ENCODE measurements around the gene HHAT.

Gene HHAT

DNA sequence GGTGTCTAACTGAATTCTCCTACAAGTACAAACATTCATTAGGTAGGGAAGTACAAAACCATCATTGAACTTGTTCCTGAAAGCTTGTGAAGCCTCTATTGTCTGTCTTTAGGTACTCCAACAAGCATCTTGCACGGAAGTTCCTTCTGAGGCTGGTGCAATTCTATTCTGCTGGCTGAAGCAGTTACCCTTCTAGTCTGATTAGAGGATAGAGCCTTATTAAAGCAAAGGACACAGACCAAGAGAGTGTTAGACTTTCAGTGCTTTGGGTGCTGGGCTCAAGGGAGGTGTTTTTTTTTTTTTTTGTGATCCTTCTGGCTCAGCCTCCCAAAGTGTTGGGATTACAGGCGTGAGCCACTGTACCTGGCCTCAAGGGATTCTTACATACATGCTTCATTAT, 43.8 kb downstream of the HHAT start:
- Histone ChIP-seq H3K27ac (ENCODE audit: low read depth, low read length, severe bottlenecking) (no peak overlapping the region), H3K9me3 (ENCODE audit: control insufficient read depth, low read length) (no peaks in the 10 kb centered on the region), H3K4me1 (ENCODE audit: control insufficient read depth, insufficient read depth, low read length, poor library complexity, severe bottlenecking) (no peaks in the 10 kb centered on the region), H3K36me3 (ENCODE audit: control insufficient read depth, insufficient read depth, low read length) (no peaks in the 10 kb centered on the region), H3K4me3 (ENCODE audit: extremely low read depth, insufficient read depth, low read length, poor library complexity, severe bottlenecking) (no peak overlapping the region)
- WGBS, 2 experiments (ENCODE audit: insufficient coverage in 2 of 2): 75 to 77% methylated on average over 2 of the region's 2 CpGs

DNA sequence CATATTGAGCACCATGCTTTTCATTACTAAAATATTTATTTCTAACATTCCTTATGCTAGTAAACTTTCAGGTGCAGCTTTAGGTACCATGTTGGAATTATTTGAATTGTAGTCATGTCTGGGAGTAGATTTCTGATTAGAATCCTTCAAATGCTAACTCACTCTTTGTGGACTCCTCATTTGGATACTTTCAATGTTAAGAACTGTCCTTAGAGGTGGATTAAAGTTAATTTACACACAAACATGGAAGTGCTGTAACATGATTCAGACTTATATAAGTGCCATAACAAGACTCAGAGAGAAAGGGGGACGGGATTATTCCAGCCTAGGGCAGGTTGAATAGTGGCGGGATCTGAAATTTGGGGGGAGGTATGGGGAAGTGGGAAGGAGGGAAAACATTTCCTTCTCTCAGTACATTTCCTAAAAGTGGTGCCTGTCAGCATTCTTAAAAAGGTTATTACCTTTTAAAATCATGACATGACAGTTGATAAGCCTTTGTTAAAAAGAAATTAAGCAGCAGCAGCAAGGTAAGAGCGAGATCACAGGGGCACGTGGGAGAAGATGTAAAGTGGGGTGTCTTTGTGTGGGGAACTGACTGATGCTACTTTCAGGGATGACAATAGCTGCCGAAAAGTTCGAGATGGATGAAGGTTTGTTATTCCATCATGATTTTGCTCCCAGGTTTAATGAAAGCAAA, 44.4 kb downstream of the HHAT start:
- WGBS, 2 experiments (ENCODE audit: insufficient coverage in 2 of 2): 45 to 49% methylated on average over 5 of the region's 6 CpGs
- Histone ChIP-seq H3K4me3 (ENCODE audit: extremely low read depth, insufficient read depth, low read length, poor library complexity, severe bottlenecking) (no peak overlapping the region), H3K9me3 (ENCODE audit: control insufficient read depth, low read length) (no peaks in the 10 kb centered on the region), H3K36me3 (ENCODE audit: control insufficient read depth, insufficient read depth, low read length) (no peaks in the 10 kb centered on the region), H3K27ac (ENCODE audit: low read depth, low read length, severe bottlenecking) (peak overlapping the region; percentile 99), H3K4me1 (ENCODE audit: control insufficient read depth, insufficient read depth, low read length, poor library complexity, severe bottlenecking) (no peaks in the 10 kb centered on the region)

DNA sequence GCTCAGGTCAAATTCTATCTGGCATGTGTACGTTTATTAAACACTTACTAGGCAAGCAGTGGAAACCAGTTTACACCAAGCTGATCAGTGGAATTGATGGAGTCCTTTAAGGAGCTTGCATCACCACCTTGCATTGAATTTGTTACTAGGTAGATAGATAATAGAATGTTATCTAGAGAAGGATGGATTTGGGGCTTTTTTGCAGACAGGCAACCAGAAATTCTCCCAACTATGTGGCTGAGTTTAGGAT, 44.9 kb downstream of the HHAT start:
- no peaks in the 10 kb centered on the region for H3K4me1 ChIP-seq (ENCODE audit: control insufficient read depth, insufficient read depth, low read length, poor library complexity, severe bottlenecking)
- no peak overlapping the region for H3K4me3 ChIP-seq (ENCODE audit: extremely low read depth, insufficient read depth, low read length, poor library complexity, severe bottlenecking)
- no peaks in the 10 kb centered on the region for H3K36me3 ChIP-seq (ENCODE audit: control insufficient read depth, insufficient read depth, low read length)
- no peaks in the 10 kb centered on the region for H3K9me3 ChIP-seq (ENCODE audit: control insufficient read depth, low read length)
- peak overlapping the region; percentile 99 for H3K27ac ChIP-seq (ENCODE audit: low read depth, low read length, severe bottlenecking)
- WGBS, 2 experiments (ENCODE audit: insufficient coverage in 2 of 2): 60 to 67% methylated on average over 1 of the region's 1 CpG

DNA sequence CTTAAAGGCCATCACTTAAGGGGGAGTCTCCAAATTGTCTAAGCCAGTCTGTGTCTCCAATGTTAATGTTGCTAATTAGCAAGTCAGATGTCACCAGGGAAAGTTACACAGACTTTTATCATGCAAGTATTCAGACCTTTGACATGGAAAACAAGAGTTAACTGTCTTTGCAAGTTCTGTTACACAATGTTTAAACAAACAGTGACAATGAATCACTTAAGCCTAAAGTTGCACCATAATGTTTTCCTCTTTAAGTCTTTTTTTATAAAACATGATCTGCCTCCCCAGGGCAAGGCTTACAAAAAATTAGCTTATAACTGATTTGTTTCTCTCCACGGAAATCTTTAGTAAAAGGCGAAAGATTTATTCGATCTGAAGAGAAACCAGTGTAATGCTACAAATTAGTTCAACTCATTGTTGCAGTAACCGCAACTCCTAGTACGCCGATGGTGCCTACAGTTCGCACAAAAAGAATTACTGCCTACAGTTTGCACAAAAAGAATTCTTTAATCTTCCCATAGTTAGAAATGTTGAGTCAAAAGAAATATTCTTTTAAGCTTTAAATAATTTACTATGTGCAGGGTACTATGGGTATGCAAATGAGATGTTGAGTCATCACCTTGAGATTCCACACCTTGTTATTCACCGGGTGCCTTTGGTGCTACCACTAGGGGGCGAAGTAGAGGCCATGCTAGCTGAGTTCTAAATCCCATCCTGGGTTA, 45.3 kb downstream of the HHAT start:
- no peak overlapping the region for H3K4me3 ChIP-seq (ENCODE audit: extremely low read depth, insufficient read depth, low read length, poor library complexity, severe bottlenecking)
- WGBS, 2 experiments (ENCODE audit: insufficient coverage in 2 of 2): 0 to 5% methylated on average over 4 to 5 of the region's 9 CpGs
- no peaks in the 10 kb centered on the region for H3K36me3 ChIP-seq (ENCODE audit: control insufficient read depth, insufficient read depth, low read length)
- H3K4me1 ChIP-seq (ENCODE audit: control insufficient read depth, insufficient read depth, low read length, poor library complexity, severe bottlenecking): no peaks in the 10 kb centered on the region
- H3K27ac ChIP-seq (ENCODE audit: low read depth, low read length, severe bottlenecking): peak overlapping the region; percentile 99
- no peaks in the 10 kb centered on the region for H3K9me3 ChIP-seq (ENCODE audit: control insufficient read depth, low read length)

DNA sequence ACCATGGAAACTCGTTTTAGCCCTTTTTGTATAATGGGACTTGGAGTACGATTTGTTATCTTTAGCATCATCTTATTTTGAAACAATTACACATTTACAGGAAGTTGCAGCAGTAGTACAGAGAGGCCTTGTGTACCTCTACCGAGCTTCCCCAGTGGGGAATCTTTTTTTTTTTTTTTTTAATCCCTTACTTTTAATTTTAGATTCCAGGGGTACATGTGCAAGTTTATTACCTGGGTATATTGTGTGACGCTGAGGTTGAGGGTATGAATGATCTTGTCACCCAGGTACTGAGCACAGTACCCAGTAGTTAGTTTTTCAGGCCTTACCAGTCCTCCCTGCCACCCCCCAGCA, 45.9 kb downstream of the HHAT start:
- WGBS, 2 experiments (ENCODE audit: insufficient coverage in 2 of 2): 20% methylated on average over 1 of the region's 4 CpGs; no CpG with 5 or more reads in 1 of the 2 experiments
- Histone ChIP-seq H3K27ac (ENCODE audit: low read depth, low read length, severe bottlenecking) (peak overlapping the region; percentile 99), H3K4me3 (ENCODE audit: extremely low read depth, insufficient read depth, low read length, poor library complexity, severe bottlenecking) (no peak overlapping the region), H3K9me3 (ENCODE audit: control insufficient read depth, low read length) (no peaks in the 10 kb centered on the region), H3K4me1 (ENCODE audit: control insufficient read depth, insufficient read depth, low read length, poor library complexity, severe bottlenecking) (no peaks in the 10 kb centered on the region), H3K36me3 (ENCODE audit: control insufficient read depth, insufficient read depth, low read length) (no peaks in the 10 kb centered on the region)

DNA sequence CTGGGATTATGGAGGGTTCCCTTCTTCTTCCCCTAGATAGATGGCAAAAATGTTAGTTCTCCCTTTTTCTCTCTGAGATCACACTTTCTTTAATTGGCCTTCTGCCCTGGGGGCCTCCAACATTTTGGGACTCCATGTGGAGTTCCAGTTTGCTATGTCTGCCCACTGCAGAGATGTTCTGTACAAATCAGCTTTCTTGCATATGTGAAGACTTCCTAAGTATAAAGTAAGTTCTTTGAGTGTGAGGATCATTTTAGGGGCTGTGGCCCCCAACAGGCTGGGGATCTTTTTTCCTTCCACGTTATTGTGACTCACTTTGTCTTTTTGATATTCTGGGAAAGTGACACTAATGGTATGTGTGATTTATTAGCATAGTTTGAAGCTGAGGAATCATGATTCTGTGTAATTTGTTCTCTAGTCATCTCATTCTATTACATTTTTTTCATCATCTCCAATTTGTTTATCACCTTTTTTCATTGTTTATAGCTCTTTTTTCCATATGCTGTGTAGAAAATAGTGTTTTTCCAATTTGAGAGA, 48.2 kb downstream of the HHAT start:
- H3K4me1 ChIP-seq (ENCODE audit: control insufficient read depth, insufficient read depth, low read length, poor library complexity, severe bottlenecking): no peaks in the 10 kb centered on the region
- no peaks in the 10 kb centered on the region for H3K9me3 ChIP-seq (ENCODE audit: control insufficient read depth, low read length)
- no CpG with 5 or more reads among the region's 1 CpG for WGBS, 2 experiments (ENCODE audit: insufficient coverage in 2 of 2)
- no peak overlapping the region for H3K4me3 ChIP-seq (ENCODE audit: extremely low read depth, insufficient read depth, low read length, poor library complexity, severe bottlenecking)
- no peak overlapping the region for H3K27ac ChIP-seq (ENCODE audit: low read depth, low read length, severe bottlenecking)
- no peaks in the 10 kb centered on the region for H3K36me3 ChIP-seq (ENCODE audit: control insufficient read depth, insufficient read depth, low read length)

DNA sequence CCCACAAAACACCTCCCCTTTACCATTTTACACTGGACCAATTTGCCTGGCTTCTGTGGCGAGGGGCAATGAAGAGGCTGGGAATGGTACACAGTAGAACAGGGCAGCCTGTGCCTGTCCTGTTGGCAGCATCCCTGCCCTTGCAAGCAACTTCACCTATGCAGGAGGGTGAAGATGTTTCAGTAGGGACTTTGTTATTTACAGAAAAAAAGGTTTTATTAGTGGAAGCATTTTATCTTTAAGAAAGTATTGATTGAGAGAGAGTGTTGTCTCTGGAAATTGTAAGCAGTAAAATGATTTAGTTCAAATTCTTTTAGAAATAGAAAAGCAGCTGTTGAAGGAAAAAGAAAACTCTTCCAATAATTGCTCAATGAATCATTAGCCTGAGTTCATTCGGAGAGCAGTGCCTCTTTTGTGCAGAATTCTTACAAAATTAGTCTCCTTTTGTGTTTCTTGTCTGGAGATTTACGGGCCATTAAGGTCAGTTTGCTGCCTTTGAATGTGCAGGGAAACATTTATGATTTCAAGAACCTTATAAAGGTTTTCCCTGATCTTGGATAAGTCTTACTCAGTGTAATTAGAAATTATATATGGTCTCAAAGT, 49.1 kb downstream of the HHAT start:
- Histone ChIP-seq H3K4me3 (ENCODE audit: extremely low read depth, insufficient read depth, low read length, poor library complexity, severe bottlenecking) (no peak overlapping the region), H3K4me1 (ENCODE audit: control insufficient read depth, insufficient read depth, low read length, poor library complexity, severe bottlenecking) (no peaks in the 10 kb centered on the region), H3K36me3 (ENCODE audit: control insufficient read depth, insufficient read depth, low read length) (no peaks in the 10 kb centered on the region), H3K27ac (ENCODE audit: low read depth, low read length, severe bottlenecking) (no peak overlapping the region), H3K9me3 (ENCODE audit: control insufficient read depth, low read length) (no peaks in the 10 kb centered on the region)
- WGBS, 2 experiments (ENCODE audit: insufficient coverage in 2 of 2): 83 to 92% methylated on average over 1 to 2 of the region's 3 CpGs

DNA sequence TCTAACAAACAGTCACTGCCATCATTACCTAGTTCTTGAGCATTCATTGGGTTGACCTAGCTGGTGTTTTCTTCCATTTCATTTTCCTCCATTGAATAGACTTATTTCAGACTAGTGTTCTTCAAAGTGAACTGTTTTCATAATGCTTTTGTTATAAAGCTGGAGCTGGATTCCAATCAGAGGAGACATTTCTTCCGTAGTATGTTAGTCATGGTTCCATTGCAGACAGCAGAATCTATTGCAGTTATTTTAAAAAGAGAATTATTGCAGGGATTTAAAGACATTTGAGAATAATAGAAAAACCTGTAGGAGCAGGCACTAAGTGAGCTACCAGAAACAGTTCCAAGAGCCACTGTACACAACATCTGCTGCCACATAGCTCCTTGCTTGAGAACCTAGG, 50.0 kb downstream of the HHAT start:
- Histone ChIP-seq H3K27ac (ENCODE audit: low read depth, low read length, severe bottlenecking) (no peak overlapping the region), H3K4me1 (ENCODE audit: control insufficient read depth, insufficient read depth, low read length, poor library complexity, severe bottlenecking) (no peaks in the 10 kb centered on the region)
- WGBS, 2 experiments (ENCODE audit: insufficient coverage in 2 of 2): 100% methylated on average over 1 of the region's 1 CpG

DNA sequence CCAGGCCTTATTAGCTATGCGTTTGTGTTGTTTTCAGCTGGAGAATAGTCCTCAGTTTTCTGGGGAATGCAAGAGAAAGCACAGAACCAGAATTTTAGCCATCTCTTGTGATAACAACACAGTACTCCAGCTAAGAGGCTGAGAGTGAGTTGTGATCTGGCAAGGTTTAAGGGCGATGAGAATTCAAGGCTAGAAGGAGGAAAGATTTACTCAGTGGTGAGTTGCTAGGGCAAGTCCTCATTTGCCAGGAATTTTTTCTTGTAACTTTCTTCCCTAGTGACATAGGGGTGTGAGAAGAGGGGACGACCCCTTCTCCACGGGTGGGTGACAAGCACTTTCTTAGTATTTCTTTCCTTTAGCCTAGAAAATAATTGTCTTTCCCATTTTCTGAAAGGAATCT, 53.2 kb downstream of the HHAT start:
- Histone ChIP-seq H3K4me3 (ENCODE audit: extremely low read depth, insufficient read depth, low read length, poor library complexity, severe bottlenecking) (no peak overlapping the region), H3K36me3 (ENCODE audit: control insufficient read depth, insufficient read depth, low read length) (no peaks in the 10 kb centered on the region), H3K4me1 (ENCODE audit: control insufficient read depth, insufficient read depth, low read length, poor library complexity, severe bottlenecking) (no peaks in the 10 kb centered on the region), H3K27ac (ENCODE audit: low read depth, low read length, severe bottlenecking) (no peak overlapping the region), H3K9me3 (ENCODE audit: control insufficient read depth, low read length) (no peaks in the 10 kb centered on the region)
- WGBS, 2 experiments (ENCODE audit: insufficient coverage in 2 of 2): 93% methylated on average over 2 of the region's 4 CpGs; no CpG with 5 or more reads in 1 of the 2 experiments

More for the DNA sequence above, 50.0 kb downstream of the HHAT start:
- no peaks in the 10 kb centered on the region for H3K36me3 ChIP-seq (ENCODE audit: control insufficient read depth, insufficient read depth, low read length)
- no peaks in the 10 kb centered on the region for H3K9me3 ChIP-seq (ENCODE audit: control insufficient read depth, low read length)
- no peak overlapping the region for H3K4me3 ChIP-seq (ENCODE audit: extremely low read depth, insufficient read depth, low read length, poor library complexity, severe bottlenecking)

DNA sequence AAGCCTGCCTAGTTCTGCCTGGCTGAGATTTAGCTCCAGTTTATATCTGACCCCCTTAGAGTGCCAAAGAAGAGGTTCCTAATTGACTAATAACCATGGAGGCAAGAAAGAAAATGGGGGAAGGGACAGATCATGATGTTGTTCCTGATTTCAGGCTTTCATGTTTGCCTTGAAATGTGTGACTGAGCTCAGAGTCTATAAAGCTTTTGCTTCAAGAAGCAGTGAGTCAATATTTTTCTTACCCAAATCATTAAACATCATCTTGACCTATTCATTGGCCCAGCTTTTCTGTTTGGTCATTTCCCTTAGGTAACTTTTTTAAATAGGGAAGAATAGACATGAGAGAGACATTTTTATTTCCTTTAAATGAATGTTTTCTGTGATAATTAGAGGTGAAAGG, 55.9 kb downstream of the HHAT start:
- Histone ChIP-seq H3K4me1 (ENCODE audit: control insufficient read depth, insufficient read depth, low read length, poor library complexity, severe bottlenecking) (no peaks in the 10 kb centered on the region), H3K9me3 (ENCODE audit: control insufficient read depth, low read length) (no peaks in the 10 kb centered on the region), H3K27ac (ENCODE audit: low read depth, low read length, severe bottlenecking) (no peak overlapping the region), H3K4me3 (ENCODE audit: extremely low read depth, insufficient read depth, low read length, poor library complexity, severe bottlenecking) (no peak overlapping the region), H3K36me3 (ENCODE audit: control insufficient read depth, insufficient read depth, low read length) (no peaks in the 10 kb centered on the region)

DNA sequence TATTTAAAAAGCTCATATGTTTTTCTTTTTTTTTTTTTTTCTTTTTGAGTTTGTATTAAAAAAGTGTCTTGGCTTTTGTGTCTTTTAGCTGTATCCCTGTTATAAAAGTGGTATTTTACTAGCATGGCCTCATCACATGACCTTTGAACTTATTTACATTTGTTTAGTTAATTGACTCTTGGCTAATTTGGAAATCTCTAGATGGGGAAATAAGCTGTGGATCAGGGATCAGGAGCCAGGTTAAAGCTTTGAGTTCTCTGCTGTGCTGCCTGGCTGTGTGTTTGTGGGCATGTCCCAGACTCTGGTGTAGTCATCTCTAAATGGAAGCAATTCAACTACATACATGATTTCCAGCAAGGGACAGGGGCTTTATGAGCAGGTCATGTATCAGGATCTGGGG, 56.5 kb downstream of the HHAT start:
- Histone ChIP-seq H3K4me1 (ENCODE audit: control insufficient read depth, insufficient read depth, low read length, poor library complexity, severe bottlenecking) (no peaks in the 10 kb centered on the region), H3K36me3 (ENCODE audit: control insufficient read depth, insufficient read depth, low read length) (no peaks in the 10 kb centered on the region), H3K9me3 (ENCODE audit: control insufficient read depth, low read length) (no peaks in the 10 kb centered on the region), H3K4me3 (ENCODE audit: extremely low read depth, insufficient read depth, low read length, poor library complexity, severe bottlenecking) (no peak overlapping the region), H3K27ac (ENCODE audit: low read depth, low read length, severe bottlenecking) (no peak overlapping the region)
